Naive B cell (primary cell): Measurements from ENCODE around the gene TMEM132D. TPM values are rescaled to one million over a fixed set of nuclear protein-coding genes. Genes with fewer than 3 reads are reported as not detected.

ENCODE experiments used
- ATAC-seq, 2 donors: fragments of 150-1000 bp; cut with Tn5 transposase; 2 replicates each; pipeline ENCODE4 v1.10.0; 2021; ENCODE audit warnings: low read depth in 2 of 2, mild to moderate bottlenecking in 2 of 2, moderate library complexity in 2 of 2
- DNase-seq: peaks from one replicate; pipeline ENCODE4 v3.0.0; 2022
- H3K27ac Mint-ChIP-seq, 6 donors: one replicate each; pipeline ENCODE4 v1.8.0; 2020 to 2022; ENCODE audit warnings: mild to moderate bottlenecking in 6 of 6, mixed read lengths in 6 of 6, moderate library complexity in 5 of 6, inconsistent platforms in 2 of 6
- H3K27me3 Mint-ChIP-seq, 3 donors: one replicate each; pipeline ENCODE4 v1.8.0; 2021 to 2022; ENCODE audit warnings: mixed read lengths in 3 of 3, mild to moderate bottlenecking in 1 of 3
- H3K36me3 Mint-ChIP-seq, 2 donors: one replicate each; pipeline ENCODE4 v1.8.0; 2020 to 2022; ENCODE audit warnings: mixed read lengths in 2 of 2, inconsistent platforms in 1 of 2, mild to moderate bottlenecking in 1 of 2
- H3K4me1 Mint-ChIP-seq, 3 donors: one replicate each; pipeline ENCODE4 v1.8.0; 2020 to 2022; ENCODE audit warnings: mixed read lengths in 3 of 3, inconsistent platforms in 1 of 3, mild to moderate bottlenecking in 1 of 3, moderate library complexity in 1 of 3
- H3K4me3 Mint-ChIP-seq, 8 donors: one replicate each; pipeline ENCODE4 v1.8.0; 2020 to 2022; ENCODE audit warnings: mild to moderate bottlenecking in 8 of 8, mixed read lengths in 8 of 8, moderate library complexity in 8 of 8, inconsistent platforms in 2 of 8
- H3K9me3 Mint-ChIP-seq, 7 donors: one replicate each; pipeline ENCODE4 v1.8.0; 2020 to 2022; ENCODE audit warnings: mixed read lengths in 7 of 7, mild to moderate bottlenecking in 5 of 7, inconsistent platforms in 2 of 7, moderate library complexity in 1 of 7
- polyA plus RNA-seq, 6 donors: library from polyadenylated mRNA; unstranded; fragments of 300-500 nt; fragmentation: Illumina TruSeq; gene quantifications; one replicate each; pipeline ENCODE4 v1.2.3, GENCODE V29; 2021; ENCODE audit warnings: low read depth in 6 of 6

Gene TMEM132D
- polyA plus RNA-seq, 6 donors from 2014 or later = not detected

GRCh38 chr12:129779989-129780388 lies 123.8 kb downstream of the TMEM132D start:
- H3K27me3 Mint-ChIP-seq = no peaks in the 10 kb centered on the region
- no peaks in the 10 kb centered on the region for H3K4me1 Mint-ChIP-seq
- H3K4me3 Mint-ChIP-seq = no peak overlapping the region
- H3K36me3 Mint-ChIP-seq = no peaks in the 10 kb centered on the region
- H3K27ac Mint-ChIP-seq = no peak overlapping the region
- DNase-seq (no peak), ATAC-seq (no peak)
- peaks cover 0 to 12% (median 4%) of the 10 kb centered on the region in 7 donors for H3K9me3 Mint-ChIP-seq

- no peaks in the 10 kb centered on the region for H3K36me3 Mint-ChIP-seq
Observed at GRCh38 chr12:129779033-129779432, 124.8 kb downstream of the TMEM132D start.

GRCh38 chr12:129776977-129777667 lies 126.7 kb downstream of the TMEM132D start:
- H3K9me3 Mint-ChIP-seq = peaks cover 3 to 8% (median 4%) of the 10 kb centered on the region in 7 donors
- H3K36me3 Mint-ChIP-seq = no peaks in the 10 kb centered on the region
- no peaks in the 10 kb centered on the region for H3K4me1 Mint-ChIP-seq
- no peak overlapping the region for H3K4me3 Mint-ChIP-seq
- H3K27me3 Mint-ChIP-seq = no peaks in the 10 kb centered on the region
- ATAC-seq (no peak), DNase-seq (no peak)
- H3K27ac Mint-ChIP-seq = no peak overlapping the region

More at GRCh38 chr12:129779033-129779432, 124.8 kb downstream of the TMEM132D start:
- no peak overlapping the region for H3K4me3 Mint-ChIP-seq
- no peaks in the 10 kb centered on the region for H3K27me3 Mint-ChIP-seq
- no peak overlapping the region for H3K27ac Mint-ChIP-seq
- H3K9me3 Mint-ChIP-seq = peaks cover 0 to 12% (median 4%) of the 10 kb centered on the region in 7 donors
- H3K4me1 Mint-ChIP-seq = no peaks in the 10 kb centered on the region
- no peak for DNase-seq
- ATAC-seq = no peak

GRCh38 chr12:129772501-129773493 lies 131.0 kb downstream of the TMEM132D start:
- no peak for DNase-seq
- Mint-ChIP-seq H3K4me3 (no peak overlapping the region), H3K27me3 (no peaks in the 10 kb centered on the region), H3K36me3 (no peaks in the 10 kb centered on the region), H3K27ac (no peak overlapping the region), H3K9me3 (peaks cover 3 to 6% (median 4%) of the 10 kb centered on the region in 7 donors), H3K4me1 (no peaks in the 10 kb centered on the region)
- no peak for ATAC-seq

- H3K4me3 Mint-ChIP-seq = no peak overlapping the region
- no peak for ATAC-seq
Observed at GRCh38 chr12:129771238-129771637, 132.6 kb downstream of the TMEM132D start.

GRCh38 chr12:129765719-129766118 lies 138.1 kb downstream of the TMEM132D start:
- DNase-seq (no peak), ATAC-seq (no peak)
- no peaks in the 10 kb centered on the region for H3K4me1 Mint-ChIP-seq
- no peaks in the 10 kb centered on the region for H3K36me3 Mint-ChIP-seq
- H3K4me3 Mint-ChIP-seq = no peak overlapping the region
- H3K27me3 Mint-ChIP-seq = no peaks in the 10 kb centered on the region
- H3K27ac Mint-ChIP-seq = peak overlapping the region in 1 of 6 donors; percentile 46
- H3K9me3 Mint-ChIP-seq = peaks cover 6 to 25% (median 11%) of the 10 kb centered on the region in 7 donors

More at GRCh38 chr12:129771238-129771637, 132.6 kb downstream of the TMEM132D start:
- Mint-ChIP-seq H3K4me1 (no peaks in the 10 kb centered on the region), H3K27me3 (no peaks in the 10 kb centered on the region), H3K9me3 (peaks cover 6 to 12% (median 7%) of the 10 kb centered on the region in 7 donors), H3K36me3 (no peaks in the 10 kb centered on the region), H3K27ac (no peak overlapping the region)
- no peak for DNase-seq

GRCh38 chr12:129762436-129762835 lies 141.4 kb downstream of the TMEM132D start:
- H3K4me3 Mint-ChIP-seq = no peak overlapping the region
- H3K27ac Mint-ChIP-seq = no peak overlapping the region
- DNase-seq (no peak), ATAC-seq (no peak)
- H3K27me3 Mint-ChIP-seq = no peaks in the 10 kb centered on the region
- peaks cover 5 to 21% (median 11%) of the 10 kb centered on the region in 7 donors for H3K9me3 Mint-ChIP-seq
- H3K4me1 Mint-ChIP-seq = no peaks in the 10 kb centered on the region
- H3K36me3 Mint-ChIP-seq = no peaks in the 10 kb centered on the region

GRCh38 chr12:129753586-129753985 lies 150.2 kb downstream of the TMEM132D start:
- H3K4me3 Mint-ChIP-seq = no peak overlapping the region
- ATAC-seq (no peak), DNase-seq (no peak)
- no peaks in the 10 kb centered on the region for H3K27me3 Mint-ChIP-seq
- no peaks in the 10 kb centered on the region for H3K4me1 Mint-ChIP-seq
- H3K36me3 Mint-ChIP-seq = no peaks in the 10 kb centered on the region
- no peak overlapping the region for H3K27ac Mint-ChIP-seq
- peaks cover 0 to 4% (median 2%) of the 10 kb centered on the region in 7 donors for H3K9me3 Mint-ChIP-seq

GRCh38 chr12:129750421-129750820 lies 153.4 kb downstream of the TMEM132D start:
- no peak for DNase-seq
- Mint-ChIP-seq H3K36me3 (no peaks in the 10 kb centered on the region), H3K27ac (peak overlapping the region in 1 of 6 donors; percentile 28), H3K9me3 (peaks cover 0 to 3% (median 0%) of the 10 kb centered on the region in 7 donors), H3K4me1 (no peaks in the 10 kb centered on the region), H3K4me3 (no peak overlapping the region), H3K27me3 (no peaks in the 10 kb centered on the region)
- no peak for ATAC-seq

- Mint-ChIP-seq H3K4me3 (no peak overlapping the region), H3K27ac (no peak overlapping the region), H3K36me3 (no peaks in the 10 kb centered on the region), H3K9me3 (peaks cover 0 to 17% (median 2%) of the 10 kb centered on the region in 7 donors), H3K27me3 (no peaks in the 10 kb centered on the region), H3K4me1 (no peaks in the 10 kb centered on the region)
- no peak for ATAC-seq
- DNase-seq = no peak
Observed at GRCh38 chr12:129746318-129746717, 157.5 kb downstream of the TMEM132D start.

GRCh38 chr12:129729170-129729569 lies 174.7 kb downstream of the TMEM132D start:
- Mint-ChIP-seq H3K27ac (no peak overlapping the region), H3K4me1 (no peaks in the 10 kb centered on the region), H3K4me3 (no peak overlapping the region), H3K27me3 (peaks cover 0 to 3% (median 0%) of the 10 kb centered on the region in 3 donors), H3K36me3 (no peaks in the 10 kb centered on the region), H3K9me3 (peaks cover 5 to 24% (median 10%) of the 10 kb centered on the region in 7 donors)
- ATAC-seq (no peak), DNase-seq (no peak)

GRCh38 chr12:129727100-129727499 lies 176.7 kb downstream of the TMEM132D start:
- H3K9me3 Mint-ChIP-seq = peaks cover 6 to 32% (median 14%) of the 10 kb centered on the region in 7 donors
- H3K27ac Mint-ChIP-seq = no peak overlapping the region
- H3K4me1 Mint-ChIP-seq = no peaks in the 10 kb centered on the region
- DNase-seq = no peak
- H3K27me3 Mint-ChIP-seq = peaks cover 0 to 3% (median 0%) of the 10 kb centered on the region in 3 donors
- H3K4me3 Mint-ChIP-seq = no peak overlapping the region
- H3K36me3 Mint-ChIP-seq = no peaks in the 10 kb centered on the region
- ATAC-seq = no peak

GRCh38 chr12:129723260-129723659 lies 180.6 kb downstream of the TMEM132D start:
- Mint-ChIP-seq H3K4me3 (peak overlapping the region in 1 of 8 donors; percentile 1), H3K27me3 (no peaks in the 10 kb centered on the region), H3K27ac (no peak overlapping the region), H3K4me1 (no peaks in the 10 kb centered on the region), H3K9me3 (peaks cover 4 to 23% (median 10%) of the 10 kb centered on the region in 7 donors), H3K36me3 (no peaks in the 10 kb centered on the region)
- no peak for ATAC-seq
- no peak for DNase-seq
